Measurements from ENCODE around the gene OXLD1.

Gene OXLD1

GRCh38 chr17:81666342-81667191, at the start of gene OXLD1, which contains the start of gene CCDC137:
Gene OXLD1 (minus strand): TSS chr17:81666605. CDS start chr17:81666577, 28 bp downstream.
Gene CCDC137 (plus strand): TSS chr17:81666737. CDS start chr17:81666767, 30 bp downstream.
- peak; percentile 99 for DNase-seq

- DNase-seq: no peak
Measured at GRCh38 chr17:81715107-81715871, 48.9 kb upstream of the OXLD1 start.

- DNase-seq: no peak
Measured at GRCh38 chr17:81714412-81715106, 48.2 kb upstream of the OXLD1 start.

- peak; percentile 83 for DNase-seq
Measured at GRCh38 chr17:81713556-81714411, 47.4 kb upstream of the OXLD1 start.

- peak; percentile 86 for DNase-seq
Measured at GRCh38 chr17:81713004-81713555, 46.7 kb upstream of the OXLD1 start.

GRCh38 chr17:81712468-81713003, 46.1 kb upstream of the OXLD1 start:
- DNase-seq: no peak

GRCh38 chr17:81711814-81712467, 45.5 kb upstream of the OXLD1 start, which contains the start of gene SLC25A10:
Gene SLC25A10 (plus strand): TSS chr17:81712284. CDS start chr17:81712427, 143 bp downstream.
- DNase-seq: peak; percentile 95

GRCh38 chr17:81710514-81711308, 44.3 kb upstream of the OXLD1 start:
- DNase-seq: no peak

GRCh38 chr17:81708739-81709185, 42.4 kb upstream of the OXLD1 start:
- DNase-seq: no peak

GRCh38 chr17:81707725-81708646, 41.6 kb upstream of the OXLD1 start:
- DNase-seq: no peak

- no peak for DNase-seq
Measured at GRCh38 chr17:81706757-81707624, 40.6 kb upstream of the OXLD1 start.

GRCh38 chr17:81706232-81706611, 39.8 kb upstream of the OXLD1 start:
- DNase-seq: no peak

GRCh38 chr17:81705518-81706231, 39.3 kb upstream of the OXLD1 start:
- no peak for DNase-seq

GRCh38 chr17:81703747-81704654, 37.6 kb upstream of the OXLD1 start:
- no peak for DNase-seq

- peak; percentile 97 for DNase-seq
Measured at GRCh38 chr17:81702934-81703746, 36.7 kb upstream of the OXLD1 start, which contains the start of gene MRPL12. Gene MRPL12 (plus strand): TSS chr17:81703367. CDS start chr17:81703502, 135 bp downstream.
